ENCODE results near the gene STUB1.

Gene STUB1

GRCh38 chr16:644556-644955 lies 35.7 kb upstream of the STUB1 start:
- no peak for DNase-seq (ENCODE audit: low spot score)

- DNase-seq (ENCODE audit: low spot score): no peak
Measured at GRCh38 chr16:645852-646678, 34.1 kb upstream of the STUB1 start.

- DNase-seq (ENCODE audit: low spot score): no peak
Measured at GRCh38 chr16:646679-647172, 33.5 kb upstream of the STUB1 start.

- DNase-seq (ENCODE audit: low spot score): no peak
Measured at GRCh38 chr16:647173-647902, 32.9 kb upstream of the STUB1 start.

GRCh38 chr16:648071-648780 lies 32.0 kb upstream of the STUB1 start:
- peak; percentile 77 for DNase-seq (ENCODE audit: low spot score)

GRCh38 chr16:648781-649589 lies 31.2 kb upstream of the STUB1 start, which contains the start of gene WDR90:
TSS of gene WDR90 (plus strand) at chr16:649365. CDS start at chr16:649417, 52 bp downstream.
- peak; percentile 94 for DNase-seq (ENCODE audit: low spot score)

GRCh38 chr16:649631-650030 lies 30.6 kb upstream of the STUB1 start:
- DNase-seq (ENCODE audit: low spot score): peak; percentile 39

GRCh38 chr16:651844-652243 lies 28.4 kb upstream of the STUB1 start:
- no peak for DNase-seq (ENCODE audit: low spot score)

GRCh38 chr16:652454-653305 lies 27.5 kb upstream of the STUB1 start:
- DNase-seq (ENCODE audit: low spot score): no peak

- no peak for DNase-seq (ENCODE audit: low spot score)
Measured at GRCh38 chr16:654034-654433, 26.2 kb upstream of the STUB1 start.

GRCh38 chr16:657487-657886 lies 22.7 kb upstream of the STUB1 start:
- no peak for DNase-seq (ENCODE audit: low spot score)

- DNase-seq (ENCODE audit: low spot score): no peak
Measured at GRCh38 chr16:658679-659571, 21.3 kb upstream of the STUB1 start.

GRCh38 chr16:659618-660017 lies 20.6 kb upstream of the STUB1 start:
- no peak for DNase-seq (ENCODE audit: low spot score)

- DNase-seq (ENCODE audit: low spot score): no peak
Measured at GRCh38 chr16:660132-660458, 20.1 kb upstream of the STUB1 start.

GRCh38 chr16:660459-661183 lies 19.6 kb upstream of the STUB1 start:
- peak; percentile 90 for DNase-seq (ENCODE audit: low spot score)

- DNase-seq (ENCODE audit: low spot score): no peak
Measured at GRCh38 chr16:661184-661821, 18.9 kb upstream of the STUB1 start.

GRCh38 chr16:662095-662494 lies 18.1 kb upstream of the STUB1 start:
- DNase-seq (ENCODE audit: low spot score): no peak

GRCh38 chr16:662597-662996 lies 17.6 kb upstream of the STUB1 start:
- DNase-seq (ENCODE audit: low spot score): no peak

GRCh38 chr16:666572-666971 lies 13.6 kb upstream of the STUB1 start:
- DNase-seq (ENCODE audit: low spot score): no peak

Data from RKO (cell line).